Keratinocyte (primary cell): Measurements from ENCODE around the gene NT5DC1. TPM values are rescaled to one million over a fixed set of nuclear protein-coding genes. Genes with fewer than 3 reads are reported as not detected.

Experiments
- DNase-seq: peaks from one replicate; pipeline ENCODE4 v3.0.0-alpha.2; 2011; ENCODE audit warnings: low read depth, missing footprints, low spot score
- FAIRE-seq: peaks from 2 replicates; lab custom pipeline; 2011; peaks lifted over from hg19 to GRCh38; lab: Jason Lieb, UNC
- H2AFZ ChIP-seq: 2 replicates; pipeline ENCODE4 v1.6.0; 2012; ENCODE audit warnings: low read length, control low read depth, inconsistent platforms; ENCODE audit not compliant: control insufficient read depth
- H3K27ac ChIP-seq: 2 replicates; pipeline ENCODE4 v1.5.1; 2011; ENCODE audit warnings: low read length; ENCODE audit not compliant: control insufficient read depth, insufficient read depth
- H3K27me3 ChIP-seq: 3 replicates; pipeline ENCODE4 v1.6.0; 2011; ENCODE audit warnings: low read length; ENCODE audit not compliant: control insufficient read depth, insufficient read depth; ENCODE audit errors: extremely low read depth
- H3K36me3 ChIP-seq, 2 experiments: 2 replicates in 1 of 2; 3 replicates in 1 of 2; pipeline ENCODE4 v1.5.1; 2011; ENCODE audit warnings: low read length in 2 of 2, mild to moderate bottlenecking in 1 of 2; ENCODE audit not compliant: control insufficient read depth in 2 of 2, insufficient read depth in 2 of 2; ENCODE audit errors: extremely low read depth in 1 of 2
- H3K4me1 ChIP-seq: 3 replicates; pipeline ENCODE4 v1.5.1; 2011; ENCODE audit warnings: low read length; ENCODE audit not compliant: control insufficient read depth, insufficient read depth; ENCODE audit errors: extremely low read depth
- H3K4me2 ChIP-seq: 3 replicates; pipeline ENCODE4 v1.6.0; 2011; ENCODE audit warnings: low read depth, low read length; ENCODE audit not compliant: control insufficient read depth, insufficient read depth; ENCODE audit errors: extremely low read depth
- H3K4me3 ChIP-seq, 3 experiments: fragments of 200-600 bp in 1 of 3; sonication (generic) in 1 of 3; 2 replicates in 2 of 3; 3 replicates in 1 of 3; pipeline ENCODE4 v1.5.1; 2011 to 2016; ENCODE audit warnings: low read length in 3 of 3, mild to moderate bottlenecking in 3 of 3, control low read depth in 2 of 3, inconsistent platforms in 1 of 3, low read depth in 1 of 3, mixed read lengths in 1 of 3, mixed run types in 1 of 3, moderate library complexity in 1 of 3; ENCODE audit not compliant: control insufficient read depth in 2 of 3, insufficient read depth in 2 of 3; ENCODE audit errors: extremely low read depth in 1 of 3
- H3K79me2 ChIP-seq: 2 replicates; pipeline ENCODE4 v1.6.0; 2012; ENCODE audit warnings: low read length; ENCODE audit not compliant: control insufficient read depth, insufficient read depth
- H3K9ac ChIP-seq: 3 replicates; pipeline ENCODE4 v1.6.0; 2011; ENCODE audit warnings: low read length; ENCODE audit not compliant: control insufficient read depth, insufficient read depth; ENCODE audit errors: extremely low read depth
- H3K9me1 ChIP-seq: 3 replicates; pipeline ENCODE4 v1.6.0; 2011; ENCODE audit warnings: low read length; ENCODE audit not compliant: control insufficient read depth, insufficient read depth; ENCODE audit errors: extremely low read depth
- H3K9me3 ChIP-seq: 2 replicates; pipeline ENCODE4 v1.5.1; 2012; ENCODE audit warnings: low read depth, low read length; ENCODE audit not compliant: control insufficient read depth
- H4K20me1 ChIP-seq: 3 replicates; pipeline ENCODE4 v1.6.0; 2011; ENCODE audit warnings: low read length; ENCODE audit not compliant: control insufficient read depth, insufficient read depth; ENCODE audit errors: extremely low read depth
- EZH2 ChIP-seq: IDR thresholded peaks from one replicate; pipeline ENCODE4 v1.6.1; 2012; ENCODE audit warnings: inconsistent platforms, mild to moderate bottlenecking, low read length, moderate library complexity
- dilution Hi-C: fragments of 300-500 bp; cut with MboI; formaldehyde crosslinking; loops from one replicate; pipeline ENCODE4 v1.7.0; 2020; ENCODE audit warnings: low sequenced_read_pairs; ENCODE audit not compliant: extremely low pct_ligation_motif_present
- polyA plus RNA-seq, 5 experiments: library from polyadenylated mRNA; depleted of rRNA in 3 of 5; stranded (reverse) in 3 of 5; stranded (forward) in 1 of 5; unstranded in 1 of 5; fragments of >200 nt; gene quantifications; 1 replicate in 1 of 5; 2 replicates in 3 of 5; 3 replicates in 1 of 5; pipeline versions ENCODE4 v1.2.1 to v1.2.3, GENCODE V29; 2011 to 2012; ENCODE audit warnings: missing spikeins in 2 of 5, low read depth in 1 of 5, low replicate concordance in 1 of 5
- TF ChIP-seq, protein P1 (sequence below), 3 experiments: IDR thresholded peaks in 1 of 3; conservative IDR thresholded peaks in 1 of 3; optimal IDR thresholded peaks in 1 of 3; 2 replicates in 2 of 3; 3 replicates in 1 of 3; pipeline versions ENCODE3 to v1.5.1; 2011; ENCODE audit warnings: low read length in 3 of 3, mild to moderate bottlenecking in 3 of 3, moderate library complexity in 2 of 3, control low read depth in 1 of 3, inconsistent platforms in 1 of 3; ENCODE audit not compliant: insufficient read depth in 2 of 3; ENCODE audit errors: extremely low read depth in 1 of 3

The NT5DC1 gene
- polyA plus RNA-seq, 1 donor (not counting 4 experiments of a cell fraction or from before 2014, with no cell fraction given), result 31.2 TPM

DNA sequence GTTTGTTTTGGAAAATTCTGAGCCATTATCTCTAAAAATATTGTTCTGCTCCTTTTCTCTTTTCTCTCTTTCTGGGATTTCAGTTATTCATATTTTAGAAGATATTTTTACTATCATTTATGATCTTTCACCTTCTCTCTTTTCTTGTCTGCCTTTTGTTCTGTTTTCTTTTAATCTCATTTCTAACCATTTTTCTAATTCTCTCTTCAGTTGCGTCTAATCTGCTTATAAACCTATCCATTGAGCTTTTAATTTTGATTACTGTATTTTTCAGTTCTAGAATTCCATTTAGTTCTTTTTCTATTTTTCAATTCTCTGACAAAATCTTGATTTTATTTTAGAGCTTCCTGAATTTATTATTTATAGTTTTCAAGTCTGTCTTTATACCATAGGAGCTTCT lies 67.5 kb downstream of the NT5DC1 start:
- no peak overlapping the region for H3K9ac ChIP-seq
- peaks cover 2% of the 10 kb centered on the region for H3K9me1 ChIP-seq
- no peak overlapping the region for H3K27ac ChIP-seq
- no peak for FAIRE-seq
- H3K9me3 ChIP-seq, result no peaks in the 10 kb centered on the region
- no peak overlapping the region for H2AFZ ChIP-seq
- H3K27me3 ChIP-seq, result no peaks in the 10 kb centered on the region
- H3K4me1 ChIP-seq, result no peaks in the 10 kb centered on the region
- no peaks in the 10 kb centered on the region for H3K79me2 ChIP-seq
- no peak for DNase-seq
- dilution Hi-C loops, result no loop called here
- H3K4me3 ChIP-seq, result no peak overlapping the region
- H4K20me1 ChIP-seq, result no peaks in the 10 kb centered on the region
- H3K36me3 ChIP-seq, result no peaks in the 10 kb centered on the region
- no peak overlapping the region for H3K4me2 ChIP-seq
- no peak for TF ChIP-seq EZH2
- TF ChIP-seq, protein P1, sequence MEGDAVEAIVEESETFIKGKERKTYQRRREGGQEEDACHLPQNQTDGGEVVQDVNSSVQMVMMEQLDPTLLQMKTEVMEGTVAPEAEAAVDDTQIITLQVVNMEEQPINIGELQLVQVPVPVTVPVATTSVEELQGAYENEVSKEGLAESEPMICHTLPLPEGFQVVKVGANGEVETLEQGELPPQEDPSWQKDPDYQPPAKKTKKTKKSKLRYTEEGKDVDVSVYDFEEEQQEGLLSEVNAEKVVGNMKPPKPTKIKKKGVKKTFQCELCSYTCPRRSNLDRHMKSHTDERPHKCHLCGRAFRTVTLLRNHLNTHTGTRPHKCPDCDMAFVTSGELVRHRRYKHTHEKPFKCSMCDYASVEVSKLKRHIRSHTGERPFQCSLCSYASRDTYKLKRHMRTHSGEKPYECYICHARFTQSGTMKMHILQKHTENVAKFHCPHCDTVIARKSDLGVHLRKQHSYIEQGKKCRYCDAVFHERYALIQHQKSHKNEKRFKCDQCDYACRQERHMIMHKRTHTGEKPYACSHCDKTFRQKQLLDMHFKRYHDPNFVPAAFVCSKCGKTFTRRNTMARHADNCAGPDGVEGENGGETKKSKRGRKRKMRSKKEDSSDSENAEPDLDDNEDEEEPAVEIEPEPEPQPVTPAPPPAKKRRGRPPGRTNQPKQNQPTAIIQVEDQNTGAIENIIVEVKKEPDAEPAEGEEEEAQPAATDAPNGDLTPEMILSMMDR (optimal IDR thresholded peaks at IDR 0.05 in 1 of 3, IDR thresholded peaks at IDR 0.05 in 1 of 3, conservative IDR thresholded peaks at IDR 0.05 in 1 of 3; ENCODE audit: extremely low read depth in 1 of 3, insufficient read depth in 2 of 3, low read length in 3 of 3), result no peak

DNA sequence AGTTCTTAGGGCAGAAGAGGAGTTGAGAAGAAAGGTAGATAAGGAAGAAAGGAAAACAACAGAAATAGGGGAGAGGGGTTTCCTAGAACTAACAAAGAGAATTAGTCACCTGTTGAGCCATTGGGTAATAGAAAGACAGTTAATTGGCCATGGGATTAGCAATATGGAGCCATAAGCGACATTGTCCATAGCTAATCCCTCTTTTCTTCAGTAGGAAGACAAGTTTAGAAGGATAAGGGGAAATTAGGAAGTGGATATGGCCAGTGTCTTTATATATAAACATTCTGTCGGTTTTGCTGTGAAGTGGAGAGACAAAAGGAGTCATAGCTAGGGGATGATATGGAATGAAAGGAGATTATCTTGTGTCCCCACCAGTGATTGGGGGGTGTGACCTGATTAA lies 69.2 kb downstream of the NT5DC1 start:
- H3K9me3 ChIP-seq, result no peaks in the 10 kb centered on the region
- TF ChIP-seq EZH2, result no peak
- TF ChIP-seq, protein P1 (optimal IDR thresholded peaks at IDR 0.05 in 1 of 3, IDR thresholded peaks at IDR 0.05 in 1 of 3, conservative IDR thresholded peaks at IDR 0.05 in 1 of 3; ENCODE audit: extremely low read depth in 1 of 3, insufficient read depth in 2 of 3, low read length in 3 of 3), result no peak
- no peak overlapping the region for H3K9ac ChIP-seq
- H3K9me1 ChIP-seq, result peaks cover 2% of the 10 kb centered on the region
- H3K27ac ChIP-seq, result no peak overlapping the region
- H3K27me3 ChIP-seq, result no peaks in the 10 kb centered on the region
- H3K4me3 ChIP-seq, result no peak overlapping the region
- FAIRE-seq (no peak), DNase-seq (no peak)
- H3K79me2 ChIP-seq, result no peaks in the 10 kb centered on the region
- H4K20me1 ChIP-seq, result no peaks in the 10 kb centered on the region
- no peak overlapping the region for H2AFZ ChIP-seq
- H3K4me2 ChIP-seq, result no peak overlapping the region
- dilution Hi-C loops, result no loop called here
- H3K4me1 ChIP-seq, result no peaks in the 10 kb centered on the region
- H3K36me3 ChIP-seq, result no peaks in the 10 kb centered on the region
